NOMO-1 (cell line): Measurements from ENCODE around the gene NLRP5.
A peak's percentile ranks its signal among the peaks of the same experiment; 100 is the strongest.

Experiments used
- DNase-seq, 2 experiments: peaks; one replicate each; lab custom pipeline; 2025; ENCODE audit not compliant: unreplicated experiment in 2 of 2; lab: John Stamatoyannopoulos, UW

The NLRP5 gene

GRCh38 chr19:56071151-56071550 lies 84.6 kb downstream of the NLRP5 start:
- no peak for DNase-seq

GRCh38 chr19:56076498-56076897 lies 89.9 kb downstream of the NLRP5 start:
- peak in 1 of 2 experiments; percentile 46 for DNase-seq

DNA sequence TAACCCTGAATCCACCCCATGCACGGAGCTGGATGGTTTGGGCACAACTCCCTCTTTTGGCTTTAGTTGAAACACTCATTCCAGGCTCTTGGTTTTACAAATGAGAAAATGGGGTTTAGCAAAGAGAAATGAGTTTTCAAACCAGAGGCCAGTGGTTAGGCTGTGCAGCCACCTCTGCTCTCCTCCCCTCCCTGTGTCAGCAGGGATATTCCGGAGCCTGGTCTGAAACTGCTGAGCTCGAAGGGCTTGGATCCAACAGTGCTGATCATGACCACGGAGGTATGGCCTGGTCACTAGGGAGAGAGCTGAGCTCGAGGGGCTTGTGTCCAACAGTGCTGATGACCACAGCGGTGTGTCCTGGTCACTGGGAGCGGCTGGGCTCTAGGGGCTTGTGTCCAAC lies 93.0 kb downstream of the NLRP5 start:
- no peak for DNase-seq

GRCh38 chr19:56080669-56081401 lies 94.3 kb downstream of the NLRP5 start:
- peak; percentile 79 to 89 for DNase-seq

GRCh38 chr19:56083668-56084067 lies 97.1 kb downstream of the NLRP5 start:
- no peak for DNase-seq

- no peak for DNase-seq
Measured at GRCh38 chr19:56084835-56085536, 98.4 kb downstream of the NLRP5 start.

GRCh38 chr19:56085571-56086275 lies 99.1 kb downstream of the NLRP5 start:
- no peak for DNase-seq

DNA sequence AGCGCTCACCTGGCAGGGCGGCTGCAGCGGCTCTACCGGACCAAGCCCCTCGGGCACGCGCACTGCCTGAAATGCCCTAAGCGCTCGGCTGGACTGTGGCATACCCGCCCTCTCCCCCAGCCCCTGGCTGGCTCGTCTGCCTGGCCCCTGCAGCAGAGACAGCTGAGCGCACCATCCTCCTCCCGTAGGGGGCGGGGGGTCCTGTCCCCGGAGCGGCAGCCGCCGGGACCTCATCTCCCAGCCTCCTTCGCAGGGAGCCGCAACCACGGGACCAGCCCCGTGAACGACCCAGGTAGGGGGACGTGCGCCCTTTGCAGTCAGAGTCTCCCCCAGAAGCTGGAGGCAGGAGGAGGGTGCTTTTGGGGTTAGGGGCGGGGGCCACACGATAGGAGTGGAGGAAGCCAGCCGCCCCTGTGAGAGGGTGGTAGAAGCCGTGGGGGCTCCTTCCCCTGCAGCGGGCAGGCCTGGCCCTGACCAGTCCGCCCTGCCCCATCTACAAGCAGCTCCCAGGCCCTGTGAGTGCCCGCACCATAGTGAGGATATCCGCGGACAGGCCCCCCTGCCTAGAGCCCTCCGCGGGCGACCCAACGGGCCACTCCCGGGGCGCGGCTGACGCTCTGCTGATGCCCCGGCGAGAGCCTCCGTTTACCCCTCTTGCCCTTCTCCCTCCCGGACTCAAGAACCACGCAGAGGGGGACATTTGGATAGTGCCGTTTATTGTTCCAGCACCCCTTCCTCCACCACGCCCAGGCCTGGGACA lies 100.3 kb downstream of the NLRP5 start:
- DNase-seq: no peak

DNA sequence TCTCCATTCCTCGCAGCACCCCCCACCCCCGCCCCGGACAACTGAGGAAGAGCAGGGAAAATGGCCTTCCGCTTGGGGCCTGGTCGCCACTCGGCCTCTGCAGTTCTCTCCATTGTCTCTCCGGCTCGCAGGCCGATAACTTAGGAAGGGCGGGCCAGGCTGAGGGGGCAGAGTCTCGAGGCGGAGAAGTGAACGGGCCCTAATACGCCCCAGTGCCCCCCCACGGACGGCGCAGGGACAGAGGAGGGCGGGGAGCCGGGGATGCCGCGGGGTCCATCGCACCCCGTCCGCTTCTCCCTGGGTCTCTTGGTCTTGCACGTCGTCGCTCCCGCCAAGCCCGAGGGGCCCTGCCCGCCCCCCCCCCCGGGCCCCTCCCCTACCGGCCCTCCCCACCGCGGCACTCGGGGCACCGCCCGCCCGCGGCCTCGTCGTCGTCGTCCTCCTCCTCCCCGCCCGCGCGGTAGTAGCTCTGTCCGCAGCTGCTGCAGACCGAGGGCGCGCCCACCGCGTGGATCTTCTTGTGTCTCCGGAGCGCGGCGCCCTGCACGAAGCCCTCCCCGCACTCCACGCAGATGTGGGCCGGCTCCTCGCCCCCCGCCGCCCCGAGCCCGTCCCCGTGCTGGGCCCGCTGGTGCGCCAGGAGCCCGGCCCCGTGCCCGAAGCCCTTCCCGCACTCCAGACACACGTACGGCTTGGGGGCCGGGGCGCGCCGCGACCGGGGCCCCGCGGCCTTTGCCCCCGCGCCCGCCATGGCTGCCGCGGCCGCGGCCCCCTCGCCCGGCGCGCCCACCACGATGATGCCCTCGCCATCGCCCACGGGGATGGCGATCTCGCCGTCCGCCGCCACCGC lies 101.3 kb downstream of the NLRP5 start:
- no peak for DNase-seq

DNA sequence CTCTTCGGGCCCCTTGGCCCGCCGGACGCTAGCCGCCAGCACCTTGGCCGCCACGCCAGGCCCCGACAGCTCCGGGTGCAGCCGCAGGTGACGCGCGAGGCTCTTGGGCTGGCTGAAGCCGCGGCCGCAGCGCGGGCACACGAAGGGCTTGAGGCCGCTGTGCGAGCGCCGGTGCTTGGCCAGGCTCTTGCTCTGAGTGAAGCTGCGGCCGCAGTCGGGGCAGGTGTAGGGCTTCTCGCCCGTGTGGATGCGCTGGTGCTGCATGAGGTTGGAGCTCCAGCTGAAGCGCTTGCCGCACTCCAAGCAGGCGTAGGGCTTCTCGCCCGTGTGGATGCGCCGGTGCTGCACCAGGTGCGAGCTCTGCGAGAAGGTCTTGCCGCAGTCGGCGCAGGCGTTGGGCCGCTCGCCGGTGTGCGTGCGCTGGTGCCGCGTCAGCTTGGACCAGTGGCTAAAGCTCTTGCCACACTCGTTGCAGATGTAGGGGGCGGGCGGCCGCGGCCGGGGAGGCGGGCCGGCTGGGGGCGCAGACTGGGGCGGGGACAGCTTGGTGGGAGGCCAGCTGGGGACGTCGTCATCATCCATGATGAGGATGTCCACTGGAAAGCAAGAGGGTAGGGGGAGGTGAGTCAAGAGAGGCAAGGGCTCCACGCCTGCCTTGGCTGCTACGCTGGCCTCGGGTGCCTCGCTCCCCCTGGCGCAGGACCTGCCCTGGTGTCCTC lies 102.1 kb downstream of the NLRP5 start:
- no peak for DNase-seq

DNA sequence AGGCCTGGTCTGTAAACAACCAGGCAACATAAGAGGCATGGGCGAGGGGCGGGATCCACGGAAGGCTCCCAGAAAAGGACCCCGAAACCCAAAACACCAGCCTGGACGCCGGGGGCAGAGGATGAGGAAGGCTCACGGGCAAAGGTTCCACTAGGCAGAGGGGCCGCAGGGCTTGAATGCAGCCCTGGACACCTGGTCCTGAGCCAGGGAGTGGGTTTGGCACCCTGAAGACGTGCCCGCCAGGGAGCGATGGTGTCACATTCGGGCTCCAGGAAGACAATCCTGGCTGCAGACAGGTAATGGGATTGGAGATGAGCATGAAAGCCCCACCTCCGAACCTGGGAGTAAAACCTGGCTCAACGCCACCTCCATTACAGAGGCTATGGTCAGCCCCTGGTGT lies 102.8 kb downstream of the NLRP5 start:
- DNase-seq: no peak

DNA sequence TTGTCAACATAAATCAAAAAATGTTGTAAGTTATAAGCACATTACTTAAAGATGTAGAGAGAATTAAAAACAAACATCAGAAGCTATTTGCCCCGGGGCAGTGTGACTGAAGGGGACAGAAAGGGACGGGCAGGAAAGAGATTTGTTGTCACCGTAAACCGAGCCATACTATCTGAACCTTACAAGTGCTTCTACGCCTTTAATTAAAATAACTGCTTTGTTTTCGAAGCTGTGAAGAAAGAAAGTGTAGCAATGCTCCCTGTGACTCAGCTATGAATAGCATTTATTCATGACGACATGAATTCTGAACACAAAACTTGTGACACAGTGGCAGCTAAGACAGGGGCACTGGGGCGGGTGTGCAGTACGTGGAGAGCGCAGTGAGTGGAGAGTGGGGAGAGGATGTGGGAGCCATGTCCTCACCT lies 104.5 kb downstream of the NLRP5 start:
- DNase-seq: no peak

- DNase-seq: no peak
Measured at GRCh38 chr19:56091751-56092546, 105.4 kb downstream of the NLRP5 start.

DNA sequence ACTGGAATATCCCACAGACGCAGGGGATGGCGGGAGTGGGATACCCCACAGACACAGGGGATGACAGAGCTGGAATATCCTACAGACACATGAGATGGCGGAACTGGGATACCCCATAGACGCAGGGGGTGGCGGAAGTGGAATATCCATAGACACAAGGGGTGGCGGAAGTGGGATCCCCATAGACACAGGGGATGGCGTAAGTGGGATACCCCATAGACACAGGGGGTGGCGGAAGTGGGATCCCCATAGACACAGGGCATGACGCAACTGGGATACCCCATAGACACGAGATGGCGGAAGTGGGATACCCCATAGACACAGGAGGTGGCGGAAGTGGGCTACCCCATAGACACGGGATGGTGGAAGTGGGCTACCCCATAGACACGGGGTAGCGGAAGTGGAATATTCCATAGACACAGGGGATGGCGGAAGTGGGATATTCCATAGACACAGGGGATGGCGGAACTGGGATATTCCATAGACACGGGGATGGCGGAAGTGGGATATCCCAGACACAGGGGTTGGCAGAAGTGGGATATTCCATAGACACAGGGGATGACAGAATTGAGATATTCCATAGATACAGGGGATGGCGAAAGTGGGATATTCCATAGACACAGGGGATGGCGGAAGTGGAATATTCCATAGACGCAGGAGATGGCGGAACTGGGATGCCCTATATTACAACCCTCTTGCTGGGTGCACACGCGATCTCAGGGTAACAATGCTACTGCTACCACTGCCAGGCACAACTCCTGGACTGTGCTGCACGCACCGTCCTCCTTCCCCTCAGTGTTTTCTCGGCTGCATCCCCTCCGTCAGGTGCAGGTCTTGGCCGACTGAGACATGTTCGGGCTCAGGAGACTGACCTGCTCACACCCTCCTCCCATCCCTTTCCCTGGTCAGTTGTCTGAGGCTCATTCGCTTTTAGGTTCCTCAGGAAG lies 106.4 kb downstream of the NLRP5 start:
- no peak for DNase-seq

DNA sequence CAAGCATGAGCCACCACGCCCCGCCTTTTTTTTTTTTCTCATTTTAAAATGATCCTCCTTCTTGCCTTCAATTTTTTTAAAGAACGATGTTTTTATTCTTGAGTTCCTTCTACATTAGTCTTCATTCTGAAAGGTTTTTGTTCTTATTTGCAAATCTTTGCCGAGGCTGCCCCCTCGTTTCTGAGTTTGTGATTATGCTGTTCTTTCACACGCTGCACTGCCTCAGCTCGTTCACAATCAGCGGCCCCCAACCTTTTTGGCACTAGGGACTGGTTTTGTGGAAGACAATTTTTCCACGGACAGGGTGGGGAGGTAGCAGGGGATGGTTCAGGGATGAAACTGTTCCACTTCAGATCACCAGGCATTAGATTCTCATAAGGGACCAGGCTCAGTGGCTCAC lies 107.9 kb downstream of the NLRP5 start:
- DNase-seq: no peak

- DNase-seq: no peak
Measured at GRCh38 chr19:56096665-56097064, 110.1 kb downstream of the NLRP5 start.

DNA sequence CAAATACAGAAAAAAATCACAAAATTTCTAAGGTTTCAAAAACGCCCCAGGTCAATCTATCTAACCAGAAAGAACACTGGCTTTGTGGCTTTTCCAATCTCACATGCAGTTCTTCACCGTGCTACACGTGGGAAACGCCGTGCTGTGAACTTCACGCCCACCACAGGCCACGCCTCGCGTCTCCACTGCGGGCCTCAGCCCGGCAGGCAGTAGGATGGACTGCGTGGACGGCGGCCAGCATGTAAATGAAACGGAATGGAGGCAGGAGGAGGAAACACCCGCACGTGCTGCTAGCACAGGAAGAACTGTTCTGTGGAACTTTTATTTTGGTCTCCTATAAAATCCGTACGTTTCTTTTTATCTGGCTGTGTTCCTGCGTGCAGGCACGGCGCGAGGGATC lies 110.7 kb downstream of the NLRP5 start:
- no peak for DNase-seq

- DNase-seq: no peak
Measured at GRCh38 chr19:56097776-56098175, 111.2 kb downstream of the NLRP5 start.
